ENCODE results near the gene CXCL16. TPM values are rescaled to one million over a fixed set of nuclear protein-coding genes. Genes with fewer than 3 reads are reported as not detected.
A peak's percentile ranks its signal among the peaks of the same experiment; 100 is the strongest.

CXCL16 gene
- total and polyA plus RNA-seq, 2 of the 13 experiments (the other 11 are each of a cell fraction or from before 2014, with no cell fraction given), result 9.4 to 101 TPM

GRCh38 chr17:4739122-4740024, at the start of gene CXCL16, which contains the start of gene ZMYND15 (continued):
- no peak for TF ChIP-seq ZNF737 (CRISPR knock-in tag; IDR thresholded peaks at IDR 0.05; ENCODE audit: borderline replicate concordance)
- TF ChIP-seq ZNF749 (CRISPR knock-in tag; IDR thresholded peaks at IDR 0.05; ENCODE audit: borderline replicate concordance), result no peak
- TF ChIP-seq ZNF446 (CRISPR knock-in tag; IDR thresholded peaks at IDR 0.05), result peak; percentile 86; the same call in 1 of the 2 replicates
- TF ChIP-seq SRSF4 (IDR thresholded peaks at IDR 0.05; ENCODE audit: low read depth, low read length, poor library complexity, severe bottlenecking), result no peak
- TF ChIP-seq NKX3-1 (CRISPR knock-in tag; IDR thresholded peaks at IDR 0.05), result no peak
- TF ChIP-seq PHF20 (CRISPR knock-in tag; IDR thresholded peaks at IDR 0.05), result 0 out of 2 replicates have a peak, but pooled peaks have one; percentile 16
- TF ChIP-seq ZNF224 (CRISPR knock-in tag; IDR thresholded peaks at IDR 0.05), result no peak
- no peak; the same call in 1 of the 2 replicates for TF ChIP-seq ZNF160 (CRISPR knock-in tag; IDR thresholded peaks at IDR 0.05)
- TF ChIP-seq ATM (IDR thresholded peaks at IDR 0.05; ENCODE audit: borderline replicate concordance), result no peak
- TF ChIP-seq ZFAT (CRISPR knock-in tag; conservative IDR thresholded peaks at IDR 0.05), result no peak
- no peak for TF ChIP-seq JARID2 (CRISPR knock-in tag; IDR thresholded peaks at IDR 0.05; ENCODE audit: insufficient replicate concordance)
- no peak for TF ChIP-seq E2F1 (CRISPR knock-in tag; IDR thresholded peaks at IDR 0.05)
- TF ChIP-seq SMAD1 (CRISPR knock-in tag; IDR thresholded peaks at IDR 0.05; ENCODE audit: borderline replicate concordance, low read depth), result peak; percentile 59; the same call in 1 of the 2 replicates
- TF ChIP-seq PHF5A (CRISPR knock-in tag; IDR thresholded peaks at IDR 0.05; ENCODE audit: low read depth, unreplicated experiment), result no peak
- peak; percentile 21; the same call in 1 of the 2 replicates for TF ChIP-seq KLF15 (CRISPR knock-in tag; IDR thresholded peaks at IDR 0.05; ENCODE audit: borderline replicate concordance)
- no peak; the same call in 1 of the 2 replicates for TF ChIP-seq PAX8 (CRISPR knock-in tag; IDR thresholded peaks at IDR 0.05; ENCODE audit: borderline replicate concordance)
- no peak for TF ChIP-seq BCL3 (CRISPR knock-in tag; IDR thresholded peaks at IDR 0.05)
- no peak for TF ChIP-seq ZBTB7A (CRISPR knock-in tag; IDR thresholded peaks at IDR 0.05)
- TF ChIP-seq ZNF607 (CRISPR knock-in tag; IDR thresholded peaks at IDR 0.05; ENCODE audit: borderline replicate concordance), result no peak
- no peak for TF ChIP-seq MEIS2 (CRISPR knock-in tag; IDR thresholded peaks at IDR 0.05)
- TF ChIP-seq RORA (CRISPR knock-in tag; IDR thresholded peaks at IDR 0.05), result no peak
- TF ChIP-seq ZUFSP (CRISPR knock-in tag; IDR thresholded peaks at IDR 0.05; ENCODE audit: borderline replicate concordance), result no peak
- TF ChIP-seq PAWR (CRISPR knock-in tag; IDR thresholded peaks at IDR 0.05; ENCODE audit: borderline replicate concordance), result 0 out of 2 replicates have a peak, but pooled peaks have one; percentile 52
- TF ChIP-seq HNRNPH1 (optimal IDR thresholded peaks at IDR 0.05; ENCODE audit: low read depth, low read length), result no peak
- TF ChIP-seq MAFF (IDR thresholded peaks at IDR 0.05; ENCODE audit: low read depth, low read length), result no peak

All from HepG2 (cell line).